Choroid plexus epithelial cell (primary cell): ENCODE data around the gene WFIKKN2.
"Not testable (repeated sequence)": the region's sequence is repeated elsewhere in the genome, so short reads cannot be mapped to it uniquely, and the experiment has no call there.

Experiments used
- DNase-seq: peaks from one replicate; pipeline ENCODE4 v3.0.0-alpha.2; 2010; ENCODE audit warnings: low read depth
- H3K4me3 ChIP-seq: 2 replicates; pipeline ENCODE4 v1.5.1; 2011; ENCODE audit warnings: low read depth, mild to moderate bottlenecking, control low read depth, low read length, moderate library complexity
- TF ChIP-seq, protein P1 (sequence below): conservative IDR thresholded peaks from 2 replicates; pipeline ENCODE4 v1.5.1; 2011; ENCODE audit warnings: low read depth, mild to moderate bottlenecking, control low read depth, inconsistent platforms, low read length, moderate library complexity

The WFIKKN2 gene

DNA sequence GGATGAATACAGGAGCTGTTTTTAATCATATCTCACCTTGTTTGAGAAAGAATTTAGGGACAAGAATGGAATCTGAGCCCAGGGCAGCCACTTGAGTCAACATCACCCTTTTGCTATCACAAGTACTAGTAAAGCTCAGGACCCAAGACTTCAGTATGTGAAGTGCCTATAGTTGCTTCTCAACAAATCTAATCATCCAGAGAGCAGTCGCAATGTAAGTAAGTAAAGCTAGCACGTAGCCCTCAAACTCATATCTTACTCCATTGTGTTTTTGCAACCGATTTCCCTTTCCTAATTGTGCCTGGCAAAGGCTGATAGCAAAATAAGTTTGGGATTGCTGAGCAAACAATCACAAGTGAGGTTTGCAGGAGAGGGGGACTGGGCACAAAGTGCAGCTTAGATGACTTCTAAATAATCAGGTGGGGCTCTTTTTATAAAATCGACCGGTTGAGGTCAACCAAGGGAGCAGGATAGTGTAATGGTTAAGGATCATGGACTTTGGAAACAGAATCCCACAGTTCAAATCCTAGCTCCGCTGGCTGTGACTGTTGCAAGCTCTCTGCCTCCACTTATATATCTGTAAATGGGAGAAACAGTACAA lies 17.7 kb downstream of the WFIKKN2 start:
- H3K4me3 ChIP-seq, result no peak overlapping the region
- TF ChIP-seq, protein P1, sequence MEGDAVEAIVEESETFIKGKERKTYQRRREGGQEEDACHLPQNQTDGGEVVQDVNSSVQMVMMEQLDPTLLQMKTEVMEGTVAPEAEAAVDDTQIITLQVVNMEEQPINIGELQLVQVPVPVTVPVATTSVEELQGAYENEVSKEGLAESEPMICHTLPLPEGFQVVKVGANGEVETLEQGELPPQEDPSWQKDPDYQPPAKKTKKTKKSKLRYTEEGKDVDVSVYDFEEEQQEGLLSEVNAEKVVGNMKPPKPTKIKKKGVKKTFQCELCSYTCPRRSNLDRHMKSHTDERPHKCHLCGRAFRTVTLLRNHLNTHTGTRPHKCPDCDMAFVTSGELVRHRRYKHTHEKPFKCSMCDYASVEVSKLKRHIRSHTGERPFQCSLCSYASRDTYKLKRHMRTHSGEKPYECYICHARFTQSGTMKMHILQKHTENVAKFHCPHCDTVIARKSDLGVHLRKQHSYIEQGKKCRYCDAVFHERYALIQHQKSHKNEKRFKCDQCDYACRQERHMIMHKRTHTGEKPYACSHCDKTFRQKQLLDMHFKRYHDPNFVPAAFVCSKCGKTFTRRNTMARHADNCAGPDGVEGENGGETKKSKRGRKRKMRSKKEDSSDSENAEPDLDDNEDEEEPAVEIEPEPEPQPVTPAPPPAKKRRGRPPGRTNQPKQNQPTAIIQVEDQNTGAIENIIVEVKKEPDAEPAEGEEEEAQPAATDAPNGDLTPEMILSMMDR, result no peak
- no peak for DNase-seq

DNA sequence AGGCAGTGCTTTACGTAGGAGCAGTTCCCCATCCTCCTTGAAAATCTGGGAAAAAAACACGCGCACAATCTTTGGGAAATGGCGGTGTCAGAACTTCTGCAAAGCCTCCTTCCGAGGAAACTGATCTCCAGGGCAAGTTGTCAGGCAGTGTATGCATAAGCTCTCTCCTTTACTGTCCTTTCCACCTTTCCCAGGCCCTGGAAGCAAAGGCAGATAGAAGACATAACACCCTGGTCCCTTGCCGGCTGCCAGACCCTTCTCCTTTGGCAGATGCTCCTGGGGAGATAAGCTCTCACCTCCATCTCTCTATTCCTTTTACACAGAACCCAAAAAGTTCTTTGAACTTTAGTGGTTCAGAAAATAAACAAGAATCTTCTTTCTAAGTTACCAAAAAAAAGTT lies 18.4 kb downstream of the WFIKKN2 start:
- TF ChIP-seq, protein P1, result no peak
- no peak overlapping the region for H3K4me3 ChIP-seq
- DNase-seq, result no peak

- TF ChIP-seq, protein P1, result no peak
- H3K4me3 ChIP-seq, result no peak overlapping the region
- DNase-seq, result no peak
Observed at GRCh38 chr17:50855708-50856330, 20.4 kb downstream of the WFIKKN2 start.

- no peak overlapping the region for H3K4me3 ChIP-seq
- TF ChIP-seq, protein P1, result no peak
Observed at GRCh38 chr17:50856431-50856830, 21.0 kb downstream of the WFIKKN2 start.

GRCh38 chr17:50858486-50859225 lies 23.3 kb downstream of the WFIKKN2 start:
- no peak for DNase-seq
- TF ChIP-seq, protein P1, result no peak
- H3K4me3 ChIP-seq, result no peak overlapping the region

More at GRCh38 chr17:50856431-50856830, 21.0 kb downstream of the WFIKKN2 start:
- DNase-seq, result no peak

GRCh38 chr17:50859727-50860126 lies 24.3 kb downstream of the WFIKKN2 start:
- DNase-seq, result not testable (repeated sequence)

DNA sequence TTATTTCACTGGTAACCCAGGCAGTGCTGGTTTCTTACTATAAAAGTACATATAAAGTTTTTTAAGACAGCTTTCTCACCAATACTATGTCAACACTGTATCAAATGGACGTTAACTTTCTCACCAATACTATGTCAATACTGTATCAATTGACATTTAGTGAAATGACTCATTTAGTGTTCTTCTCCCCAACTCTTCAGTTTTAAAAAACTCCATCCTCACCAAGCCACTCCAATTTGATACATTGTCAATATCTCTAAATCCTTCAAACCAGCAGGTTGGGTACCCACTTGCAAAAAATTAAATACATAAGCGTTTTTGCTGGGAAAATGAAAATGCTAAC lies 25.9 kb downstream of the WFIKKN2 start:
- TF ChIP-seq, protein P1, result no peak
- no peak for DNase-seq
- H3K4me3 ChIP-seq, result no peak overlapping the region

More at GRCh38 chr17:50859727-50860126, 24.3 kb downstream of the WFIKKN2 start:
- not testable (repeated sequence) for H3K4me3 ChIP-seq
